ENCODE data around the gene MYLK4. TPM values are rescaled to one million over a fixed set of nuclear protein-coding genes. Genes with fewer than 3 reads are reported as not detected.

MYLK4 gene
- total and polyA plus RNA-seq, 4 donors = 0.27 to 1.6 (median 1.0) TPM

DNA sequence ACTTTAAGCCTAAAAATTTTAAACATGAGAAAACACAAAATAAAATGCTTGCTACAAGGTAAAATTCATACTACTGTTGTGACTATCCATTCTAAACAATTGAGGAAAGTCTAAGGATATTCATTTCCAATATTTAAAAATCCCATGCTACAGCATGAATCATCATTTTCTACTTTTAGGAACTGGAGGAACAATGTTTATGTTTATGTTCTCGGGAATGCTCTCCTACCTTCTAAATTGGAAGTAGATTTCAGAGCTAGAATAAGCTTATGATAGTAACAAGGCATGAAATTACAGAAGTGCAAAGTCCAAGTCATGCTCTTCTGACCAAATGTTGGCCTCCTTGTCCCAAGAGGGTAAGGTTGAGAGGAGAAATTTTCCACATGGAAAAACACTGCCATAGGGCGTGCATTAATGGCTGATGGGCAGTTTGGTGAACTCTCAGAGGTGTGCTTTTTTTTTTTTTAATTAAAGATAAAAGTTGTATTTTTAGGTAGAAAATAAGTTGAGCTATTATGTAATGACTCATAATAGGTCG lies 6.0 kb upstream of the MYLK4 start:
- H3K9me3 ChIP-seq (ENCODE audit: control insufficient read depth in 4 of 4, insufficient read depth in 3 of 4, low read length in 3 of 4) = no peaks in the 10 kb centered on the region
- no peak overlapping the region for H3K4me3 ChIP-seq
- no peak for ATAC-seq (ENCODE audit: insufficient read depth, low FRiP score)
- no peak overlapping the region for H3K9ac ChIP-seq (ENCODE audit: insufficient read depth in 1 of 2, low read length in 2 of 2)
- H3K4me1 ChIP-seq (ENCODE audit: control insufficient read depth in 5 of 5, insufficient read depth in 5 of 5, low read length in 5 of 5) = peaks cover 0 to 8% (median 0%) of the 10 kb centered on the region in 5 donors
- TF ChIP-seq, protein P1, sequence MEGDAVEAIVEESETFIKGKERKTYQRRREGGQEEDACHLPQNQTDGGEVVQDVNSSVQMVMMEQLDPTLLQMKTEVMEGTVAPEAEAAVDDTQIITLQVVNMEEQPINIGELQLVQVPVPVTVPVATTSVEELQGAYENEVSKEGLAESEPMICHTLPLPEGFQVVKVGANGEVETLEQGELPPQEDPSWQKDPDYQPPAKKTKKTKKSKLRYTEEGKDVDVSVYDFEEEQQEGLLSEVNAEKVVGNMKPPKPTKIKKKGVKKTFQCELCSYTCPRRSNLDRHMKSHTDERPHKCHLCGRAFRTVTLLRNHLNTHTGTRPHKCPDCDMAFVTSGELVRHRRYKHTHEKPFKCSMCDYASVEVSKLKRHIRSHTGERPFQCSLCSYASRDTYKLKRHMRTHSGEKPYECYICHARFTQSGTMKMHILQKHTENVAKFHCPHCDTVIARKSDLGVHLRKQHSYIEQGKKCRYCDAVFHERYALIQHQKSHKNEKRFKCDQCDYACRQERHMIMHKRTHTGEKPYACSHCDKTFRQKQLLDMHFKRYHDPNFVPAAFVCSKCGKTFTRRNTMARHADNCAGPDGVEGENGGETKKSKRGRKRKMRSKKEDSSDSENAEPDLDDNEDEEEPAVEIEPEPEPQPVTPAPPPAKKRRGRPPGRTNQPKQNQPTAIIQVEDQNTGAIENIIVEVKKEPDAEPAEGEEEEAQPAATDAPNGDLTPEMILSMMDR (IDR thresholded peaks at IDR 0.05; ENCODE audit: control extremely low read depth, extremely low read depth) = no peak
- H3K36me3 ChIP-seq (ENCODE audit: control insufficient read depth in 4 of 4, insufficient read depth in 4 of 4, low read length in 4 of 4) = no peaks in the 10 kb centered on the region
- no peak for DNase-seq
- 82 to 88% methylated on average over 3 of the region's 3 CpGs for WGBS, 2 donors
- H3K27me3 ChIP-seq (ENCODE audit: control insufficient read depth in 3 of 3, insufficient read depth in 3 of 3, low read length in 2 of 3) = no peaks in the 10 kb centered on the region
- H3K27ac ChIP-seq (ENCODE audit: low read depth in 1 of 2, low read length in 1 of 2) = no peak overlapping the region

DNA sequence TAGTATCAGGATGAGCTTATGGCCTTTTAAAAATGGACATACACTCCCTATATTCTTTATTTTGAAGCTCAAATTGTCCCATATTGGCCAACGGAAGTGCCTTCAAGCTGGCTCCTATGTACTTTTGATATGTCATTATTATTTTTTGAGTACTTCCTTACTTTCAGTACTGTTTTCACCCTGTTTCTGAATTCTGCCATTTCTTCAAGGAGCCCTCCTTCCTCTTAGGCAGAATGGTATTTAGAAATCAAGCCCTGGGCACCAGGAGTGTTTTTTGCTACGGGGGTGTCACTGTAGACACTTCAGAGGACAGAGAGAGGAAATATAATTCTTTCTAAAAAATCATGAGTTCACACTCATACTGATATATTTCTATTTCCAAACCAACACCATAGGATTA lies 5.5 kb upstream of the MYLK4 start:
- H3K9me3 ChIP-seq (ENCODE audit: control insufficient read depth in 4 of 4, insufficient read depth in 3 of 4, low read length in 3 of 4) = no peaks in the 10 kb centered on the region
- no peak for DNase-seq
- 61 to 70% methylated on average over 2 of the region's 2 CpGs for WGBS, 2 donors
- H3K27ac ChIP-seq (ENCODE audit: low read depth in 1 of 2, low read length in 1 of 2) = no peak overlapping the region
- no peak overlapping the region for H3K4me3 ChIP-seq
- no peak overlapping the region for H3K9ac ChIP-seq (ENCODE audit: insufficient read depth in 1 of 2, low read length in 2 of 2)
- H3K4me1 ChIP-seq (ENCODE audit: control insufficient read depth in 5 of 5, insufficient read depth in 5 of 5, low read length in 5 of 5) = peaks cover 0 to 13% (median 0%) of the 10 kb centered on the region in 5 donors
- TF ChIP-seq, protein P1 (IDR thresholded peaks at IDR 0.05; ENCODE audit: control extremely low read depth, extremely low read depth) = no peak
- H3K27me3 ChIP-seq (ENCODE audit: control insufficient read depth in 3 of 3, insufficient read depth in 3 of 3, low read length in 2 of 3) = no peaks in the 10 kb centered on the region
- no peak for ATAC-seq (ENCODE audit: insufficient read depth, low FRiP score)
- no peaks in the 10 kb centered on the region for H3K36me3 ChIP-seq (ENCODE audit: control insufficient read depth in 4 of 4, insufficient read depth in 4 of 4, low read length in 4 of 4)

DNA sequence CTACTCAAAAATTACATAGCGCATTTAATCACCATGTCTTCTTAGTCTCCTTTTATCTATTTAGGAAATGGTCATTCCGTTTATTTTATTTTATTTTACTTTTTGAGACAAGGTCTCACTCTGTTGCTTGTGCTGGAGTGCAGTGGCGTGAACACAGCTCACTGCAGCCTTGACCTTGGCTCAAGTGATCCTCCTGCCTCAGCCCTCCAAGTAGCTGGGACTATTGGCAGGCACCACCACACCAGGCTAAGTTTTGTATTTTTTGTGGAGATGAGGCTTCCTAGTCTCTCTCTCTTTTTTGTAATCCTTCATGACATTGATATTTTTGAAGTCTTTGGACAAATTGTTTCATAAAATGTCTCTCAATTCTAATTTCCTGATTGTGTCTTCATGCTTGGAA lies 4.7 kb upstream of the MYLK4 start:
- no peaks in the 10 kb centered on the region for H3K36me3 ChIP-seq (ENCODE audit: control insufficient read depth in 4 of 4, insufficient read depth in 4 of 4, low read length in 4 of 4)
- no peaks in the 10 kb centered on the region for H3K27me3 ChIP-seq (ENCODE audit: control insufficient read depth in 3 of 3, insufficient read depth in 3 of 3, low read length in 2 of 3)
- H3K27ac ChIP-seq (ENCODE audit: low read depth in 1 of 2, low read length in 1 of 2) = no peak overlapping the region
- H3K4me3 ChIP-seq = no peak overlapping the region
- TF ChIP-seq, protein P1 (IDR thresholded peaks at IDR 0.05; ENCODE audit: control extremely low read depth, extremely low read depth) = no peak
- no peaks in the 10 kb centered on the region for H3K9me3 ChIP-seq (ENCODE audit: control insufficient read depth in 4 of 4, insufficient read depth in 3 of 4, low read length in 3 of 4)
- H3K9ac ChIP-seq (ENCODE audit: insufficient read depth in 1 of 2, low read length in 2 of 2) = no peak overlapping the region
- 93 to 96% methylated on average over 3 of the region's 3 CpGs for WGBS, 2 donors
- H3K4me1 ChIP-seq (ENCODE audit: control insufficient read depth in 5 of 5, insufficient read depth in 5 of 5, low read length in 5 of 5) = peaks cover 0 to 13% (median 0%) of the 10 kb centered on the region in 5 donors
- DNase-seq (no peak), ATAC-seq (ENCODE audit: insufficient read depth, low FRiP score) (no peak)

DNA sequence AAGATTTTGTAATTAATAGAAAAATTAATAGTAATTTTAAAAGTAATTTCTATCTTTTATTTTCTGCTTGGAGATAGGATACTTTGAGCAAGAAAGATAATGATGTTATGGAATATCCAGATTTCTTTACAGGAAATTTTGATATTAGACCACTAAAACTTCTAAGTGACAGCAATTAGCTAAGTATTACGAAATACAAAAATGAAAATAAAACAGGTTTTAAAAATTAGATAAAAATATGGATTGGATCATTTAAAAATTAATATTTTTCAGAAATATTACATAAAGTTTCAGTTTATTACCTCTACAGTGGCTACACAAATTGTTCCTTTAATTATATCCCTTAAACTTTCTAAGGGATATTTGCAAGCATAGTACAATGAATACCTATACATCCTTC lies 4.2 kb upstream of the MYLK4 start:
- 93 to 97% methylated on average over 1 of the region's 1 CpG for WGBS, 2 donors

More for the DNA sequence above, 4.2 kb upstream of the MYLK4 start:
- ATAC-seq (ENCODE audit: insufficient read depth, low FRiP score) = no peak
- Histone ChIP-seq H3K27ac (ENCODE audit: low read depth in 1 of 2, low read length in 1 of 2) (no peak overlapping the region), H3K4me1 (ENCODE audit: control insufficient read depth in 5 of 5, insufficient read depth in 5 of 5, low read length in 5 of 5) (peaks cover 0 to 13% (median 0%) of the 10 kb centered on the region in 5 donors), H3K9ac (ENCODE audit: insufficient read depth in 1 of 2, low read length in 2 of 2) (no peak overlapping the region), H3K27me3 (ENCODE audit: control insufficient read depth in 3 of 3, insufficient read depth in 3 of 3, low read length in 2 of 3) (no peaks in the 10 kb centered on the region), H3K36me3 (ENCODE audit: control insufficient read depth in 4 of 4, insufficient read depth in 4 of 4, low read length in 4 of 4) (no peaks in the 10 kb centered on the region), H3K9me3 (ENCODE audit: control insufficient read depth in 4 of 4, insufficient read depth in 3 of 4, low read length in 3 of 4) (no peaks in the 10 kb centered on the region), H3K4me3 (no peak overlapping the region)
- TF ChIP-seq, protein P1 (IDR thresholded peaks at IDR 0.05; ENCODE audit: control extremely low read depth, extremely low read depth) = no peak
- DNase-seq = no peak

Data from lung (tissue), 12 donors.